Measurements from ENCODE around the gene SPATA31D1. TPM values are rescaled to one million over a fixed set of nuclear protein-coding genes. Genes with fewer than 3 reads are reported as not detected.

SPATA31D1 gene
- total RNA-seq, 1 donor from 2014 or later = not detected

DNA sequence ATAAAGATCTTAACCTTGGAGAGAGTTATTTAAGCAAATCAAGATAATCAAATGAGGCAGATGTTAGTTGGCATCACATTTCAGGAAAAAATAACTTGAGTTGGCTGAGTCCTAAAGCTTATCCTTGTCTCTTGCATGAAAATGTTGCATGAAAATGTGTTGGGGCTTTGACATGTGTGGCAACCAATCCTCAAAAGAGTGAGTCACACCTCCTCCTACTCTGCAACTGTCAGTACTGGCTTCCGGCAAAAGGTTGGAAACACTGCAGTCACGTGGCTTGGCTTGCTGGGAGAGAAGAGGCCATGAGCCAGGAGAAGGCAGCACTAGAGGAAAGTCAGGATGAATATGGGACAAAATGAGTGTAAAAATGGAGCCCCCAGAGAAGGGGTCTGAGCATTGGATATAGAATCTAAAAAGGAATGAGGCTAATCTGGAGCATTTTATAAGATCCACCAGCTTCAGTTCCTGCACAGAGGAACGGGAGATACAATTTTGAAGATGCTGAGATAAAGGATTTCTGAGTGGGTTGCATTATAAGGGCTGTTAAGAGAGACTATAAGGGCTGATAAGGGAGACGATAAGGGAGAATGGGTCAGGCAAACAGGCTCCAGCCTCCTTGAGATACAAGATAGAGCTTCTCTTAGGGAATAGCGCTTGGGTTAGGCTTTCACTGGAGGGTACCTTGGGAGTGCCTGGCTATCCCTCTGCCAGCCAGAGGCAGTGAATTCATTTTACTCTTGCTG lies 43.1 kb downstream of the SPATA31D1 start:
- no peaks in the 10 kb centered on the region for H3K36me3 Mint-ChIP-seq (ENCODE audit: low read depth, unreplicated experiment)
- H3K27me3 Mint-ChIP-seq (ENCODE audit: unreplicated experiment) = no peaks in the 10 kb centered on the region
- no peak for DNase-seq (ENCODE audit: low spot score)
- H3K4me3 Mint-ChIP-seq (ENCODE audit: unreplicated experiment) = no peak overlapping the region
- H3K27ac Mint-ChIP-seq (ENCODE audit: unreplicated experiment) = no peak overlapping the region
- no peaks in the 10 kb centered on the region for H3K4me1 Mint-ChIP-seq (ENCODE audit: unreplicated experiment)
- TF ChIP-seq, protein P1, sequence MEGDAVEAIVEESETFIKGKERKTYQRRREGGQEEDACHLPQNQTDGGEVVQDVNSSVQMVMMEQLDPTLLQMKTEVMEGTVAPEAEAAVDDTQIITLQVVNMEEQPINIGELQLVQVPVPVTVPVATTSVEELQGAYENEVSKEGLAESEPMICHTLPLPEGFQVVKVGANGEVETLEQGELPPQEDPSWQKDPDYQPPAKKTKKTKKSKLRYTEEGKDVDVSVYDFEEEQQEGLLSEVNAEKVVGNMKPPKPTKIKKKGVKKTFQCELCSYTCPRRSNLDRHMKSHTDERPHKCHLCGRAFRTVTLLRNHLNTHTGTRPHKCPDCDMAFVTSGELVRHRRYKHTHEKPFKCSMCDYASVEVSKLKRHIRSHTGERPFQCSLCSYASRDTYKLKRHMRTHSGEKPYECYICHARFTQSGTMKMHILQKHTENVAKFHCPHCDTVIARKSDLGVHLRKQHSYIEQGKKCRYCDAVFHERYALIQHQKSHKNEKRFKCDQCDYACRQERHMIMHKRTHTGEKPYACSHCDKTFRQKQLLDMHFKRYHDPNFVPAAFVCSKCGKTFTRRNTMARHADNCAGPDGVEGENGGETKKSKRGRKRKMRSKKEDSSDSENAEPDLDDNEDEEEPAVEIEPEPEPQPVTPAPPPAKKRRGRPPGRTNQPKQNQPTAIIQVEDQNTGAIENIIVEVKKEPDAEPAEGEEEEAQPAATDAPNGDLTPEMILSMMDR (IDR thresholded peaks at IDR 0.05; ENCODE audit: unreplicated experiment) = no peak
- no peaks in the 10 kb centered on the region for H3K9me3 Mint-ChIP-seq (ENCODE audit: unreplicated experiment)

DNA sequence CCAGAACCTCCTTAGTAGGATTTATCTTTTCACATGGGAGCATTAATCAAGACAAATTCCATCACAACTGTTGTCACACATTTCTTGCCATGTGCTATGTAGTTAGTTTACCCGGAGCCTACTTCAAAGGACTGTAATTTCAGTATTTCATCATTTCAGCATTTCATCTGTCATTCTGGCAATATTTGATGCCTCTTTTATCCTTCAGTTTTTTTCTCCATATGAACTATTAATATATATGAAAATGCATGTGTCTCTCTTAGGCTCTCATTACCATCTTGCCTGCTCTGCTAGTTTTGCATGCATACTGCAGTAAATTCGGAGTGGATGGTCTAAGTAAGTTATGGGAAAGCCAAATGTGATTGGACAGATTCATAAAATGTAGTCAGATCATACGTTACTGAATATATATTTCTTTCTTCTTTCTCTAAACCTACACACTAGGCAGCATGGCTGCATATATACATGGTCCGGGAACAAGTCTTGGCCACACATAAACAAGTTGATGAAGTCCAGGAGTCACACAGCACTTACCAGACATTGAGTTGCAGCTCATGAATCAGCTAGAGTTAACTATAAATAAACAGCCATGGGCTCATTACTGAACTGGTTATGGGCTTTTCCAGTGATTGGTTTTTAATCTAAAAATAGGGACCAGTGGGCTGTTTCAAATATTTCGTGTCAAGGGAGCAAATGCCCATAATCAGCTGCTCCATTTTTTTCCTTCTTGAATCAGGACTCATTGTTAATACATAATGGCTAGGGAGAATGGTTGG lies 46.6 kb downstream of the SPATA31D1 start:
- Mint-ChIP-seq H3K4me3 (ENCODE audit: unreplicated experiment) (no peak overlapping the region), H3K27me3 (ENCODE audit: unreplicated experiment) (no peaks in the 10 kb centered on the region), H3K4me1 (ENCODE audit: unreplicated experiment) (no peaks in the 10 kb centered on the region), H3K9me3 (ENCODE audit: unreplicated experiment) (no peaks in the 10 kb centered on the region), H3K27ac (ENCODE audit: unreplicated experiment) (no peak overlapping the region), H3K36me3 (ENCODE audit: low read depth, unreplicated experiment) (no peaks in the 10 kb centered on the region)
- TF ChIP-seq, protein P1 (IDR thresholded peaks at IDR 0.05; ENCODE audit: unreplicated experiment) = no peak
- DNase-seq (ENCODE audit: low spot score) = no peak

DNA sequence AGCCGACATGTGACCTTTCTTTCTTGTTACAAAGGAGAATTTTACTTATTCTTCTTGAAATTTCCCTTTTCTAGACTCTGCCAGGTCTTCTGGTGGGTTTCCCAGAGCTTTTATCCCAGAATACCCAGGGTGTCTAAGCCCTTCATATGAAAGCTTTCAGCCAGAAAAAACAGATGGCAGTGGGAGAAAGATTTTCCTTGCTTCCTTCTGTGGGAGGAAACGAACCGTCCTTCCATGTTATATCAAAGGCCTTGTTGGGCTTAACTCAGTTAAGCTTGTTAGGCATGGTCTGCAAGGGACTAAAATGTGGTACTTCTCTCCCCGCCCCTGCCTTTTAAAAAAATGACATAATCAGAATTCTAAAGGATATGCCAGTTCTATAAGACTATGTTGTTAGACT lies 47.5 kb downstream of the SPATA31D1 start:
- Mint-ChIP-seq H3K4me3 (ENCODE audit: unreplicated experiment) (no peak overlapping the region), H3K27me3 (ENCODE audit: unreplicated experiment) (no peaks in the 10 kb centered on the region), H3K4me1 (ENCODE audit: unreplicated experiment) (no peaks in the 10 kb centered on the region), H3K27ac (ENCODE audit: unreplicated experiment) (no peak overlapping the region), H3K9me3 (ENCODE audit: unreplicated experiment) (no peaks in the 10 kb centered on the region), H3K36me3 (ENCODE audit: low read depth, unreplicated experiment) (no peaks in the 10 kb centered on the region)
- no peak for DNase-seq (ENCODE audit: low spot score)
- TF ChIP-seq, protein P1 (IDR thresholded peaks at IDR 0.05; ENCODE audit: unreplicated experiment) = no peak

DNA sequence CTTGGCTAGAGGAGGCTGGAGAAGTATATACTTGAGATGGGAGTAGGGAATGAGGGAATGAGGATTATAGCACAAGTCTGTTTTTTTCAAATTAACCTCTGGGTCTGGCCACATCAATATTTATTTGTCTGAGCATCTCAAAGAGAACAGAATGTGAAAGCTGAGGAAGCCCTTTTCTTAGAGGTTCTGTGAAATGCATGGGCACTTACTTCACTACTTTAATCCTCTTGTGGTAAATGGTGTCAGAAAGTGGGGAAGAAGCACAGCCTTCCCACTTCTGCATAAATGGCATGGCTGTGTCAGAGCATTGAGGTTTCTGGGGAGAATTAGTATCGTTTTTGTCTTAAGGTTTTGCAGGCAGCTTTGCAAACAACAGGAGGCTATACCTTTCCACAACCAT lies 48.6 kb downstream of the SPATA31D1 start:
- Mint-ChIP-seq H3K4me3 (ENCODE audit: unreplicated experiment) (no peak overlapping the region), H3K36me3 (ENCODE audit: low read depth, unreplicated experiment) (no peaks in the 10 kb centered on the region), H3K4me1 (ENCODE audit: unreplicated experiment) (no peaks in the 10 kb centered on the region), H3K9me3 (ENCODE audit: unreplicated experiment) (no peaks in the 10 kb centered on the region), H3K27ac (ENCODE audit: unreplicated experiment) (no peak overlapping the region), H3K27me3 (ENCODE audit: unreplicated experiment) (no peaks in the 10 kb centered on the region)
- TF ChIP-seq, protein P1 (IDR thresholded peaks at IDR 0.05; ENCODE audit: unreplicated experiment) = no peak
- DNase-seq (ENCODE audit: low spot score) = no peak

DNA sequence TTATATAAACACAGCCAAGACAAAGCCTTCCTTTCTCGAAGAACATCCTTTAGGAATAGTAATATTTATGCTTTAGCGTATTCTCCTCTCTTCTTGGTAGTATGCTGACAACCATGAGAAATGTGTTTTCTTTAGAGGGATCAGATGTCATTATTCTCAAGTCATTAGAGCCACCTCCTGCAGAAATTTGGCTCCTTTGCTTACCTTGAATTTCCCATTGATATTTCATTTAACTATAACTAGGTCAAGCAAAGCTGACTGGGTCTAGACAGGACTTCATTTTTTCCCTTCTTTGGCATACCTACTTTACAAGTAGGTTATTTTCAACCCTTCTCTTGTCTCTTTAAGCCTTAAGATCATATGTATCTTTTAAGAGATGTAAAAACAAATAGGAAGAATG lies 50.3 kb downstream of the SPATA31D1 start:
- Mint-ChIP-seq H3K4me1 (ENCODE audit: unreplicated experiment) (no peaks in the 10 kb centered on the region), H3K36me3 (ENCODE audit: low read depth, unreplicated experiment) (no peaks in the 10 kb centered on the region), H3K27ac (ENCODE audit: unreplicated experiment) (no peak overlapping the region), H3K27me3 (ENCODE audit: unreplicated experiment) (no peaks in the 10 kb centered on the region), H3K4me3 (ENCODE audit: unreplicated experiment) (no peak overlapping the region), H3K9me3 (ENCODE audit: unreplicated experiment) (no peaks in the 10 kb centered on the region)
- TF ChIP-seq, protein P1 (IDR thresholded peaks at IDR 0.05; ENCODE audit: unreplicated experiment) = no peak
- no peak for DNase-seq (ENCODE audit: low spot score)
